ENCODE measurements around the gene NEK8.

GRCh38 chr17:28724500-28725165 is 4.0 kb upstream of the NEK8 start:
- TF ChIP-seq CTCF (IDR thresholded peaks at IDR 0.05; ENCODE audit: poor library complexity, severe bottlenecking) (no peak), EP300 (conservative IDR thresholded peaks at IDR 0.05; ENCODE audit: poor library complexity, severe bottlenecking) (no peak)
